Kidney capillary endothelial cell (primary cell): Measurements from ENCODE around the gene MTA3.

Experiments used
- DNase-seq: peaks from one replicate; pipeline ENCODE4 v3.0.0-alpha.2; 2018; ENCODE audit warnings: low spot score

MTA3 gene

GRCh38 chr2:42736598-42737322, 168.3 kb downstream of the MTA3 start:
- no peak for DNase-seq

- DNase-seq: no peak
Measured at GRCh38 chr2:42741140-42741539, 172.7 kb downstream of the MTA3 start.

- no peak for DNase-seq
Measured at GRCh38 chr2:42742740-42743658, 174.6 kb downstream of the MTA3 start.

- DNase-seq: no peak
Measured at GRCh38 chr2:42743659-42743990, 175.2 kb downstream of the MTA3 start.

GRCh38 chr2:42744545-42745082, 176.2 kb downstream of the MTA3 start:
- DNase-seq: no peak

- no peak for DNase-seq
Measured at GRCh38 chr2:42747422-42747821, 179.0 kb downstream of the MTA3 start.

GRCh38 chr2:42748840-42749239, 180.4 kb downstream of the MTA3 start:
- no peak for DNase-seq

- DNase-seq: no peak
Measured at GRCh38 chr2:42752314-42752713, 183.9 kb downstream of the MTA3 start.

GRCh38 chr2:42752816-42753813, 184.7 kb downstream of the MTA3 start:
- DNase-seq: no peak

- DNase-seq: no peak
Measured at GRCh38 chr2:42754021-42754775, 185.8 kb downstream of the MTA3 start.

GRCh38 chr2:42754776-42755140, 186.3 kb downstream of the MTA3 start:
- no peak for DNase-seq

- no peak for DNase-seq
Measured at GRCh38 chr2:42755191-42755880, 186.9 kb downstream of the MTA3 start.

GRCh38 chr2:42756150-42756775, 187.8 kb downstream of the MTA3 start:
- DNase-seq: no peak

- DNase-seq: no peak
Measured at GRCh38 chr2:42756966-42757513, 188.6 kb downstream of the MTA3 start.

GRCh38 chr2:42757981-42758740, 189.7 kb downstream of the MTA3 start:
- DNase-seq: no peak

GRCh38 chr2:42758751-42759150, 190.3 kb downstream of the MTA3 start:
- DNase-seq: no peak

- DNase-seq: no peak
Measured at GRCh38 chr2:42761554-42761953, 193.1 kb downstream of the MTA3 start.

- DNase-seq: no peak
Measured at GRCh38 chr2:42762155-42762554, 193.7 kb downstream of the MTA3 start.
